GM19397 (cell line): Measurements from ENCODE around the gene NAT10.

Experiments used
- ATAC-seq: cut with Tn5 transposase; IDR thresholded peaks from one replicate; pipeline ENCODE4 v1.9.1; 2021; ENCODE audit warnings: mild to moderate bottlenecking, moderate library complexity; ENCODE audit not compliant: unreplicated experiment

NAT10 gene

DNA sequence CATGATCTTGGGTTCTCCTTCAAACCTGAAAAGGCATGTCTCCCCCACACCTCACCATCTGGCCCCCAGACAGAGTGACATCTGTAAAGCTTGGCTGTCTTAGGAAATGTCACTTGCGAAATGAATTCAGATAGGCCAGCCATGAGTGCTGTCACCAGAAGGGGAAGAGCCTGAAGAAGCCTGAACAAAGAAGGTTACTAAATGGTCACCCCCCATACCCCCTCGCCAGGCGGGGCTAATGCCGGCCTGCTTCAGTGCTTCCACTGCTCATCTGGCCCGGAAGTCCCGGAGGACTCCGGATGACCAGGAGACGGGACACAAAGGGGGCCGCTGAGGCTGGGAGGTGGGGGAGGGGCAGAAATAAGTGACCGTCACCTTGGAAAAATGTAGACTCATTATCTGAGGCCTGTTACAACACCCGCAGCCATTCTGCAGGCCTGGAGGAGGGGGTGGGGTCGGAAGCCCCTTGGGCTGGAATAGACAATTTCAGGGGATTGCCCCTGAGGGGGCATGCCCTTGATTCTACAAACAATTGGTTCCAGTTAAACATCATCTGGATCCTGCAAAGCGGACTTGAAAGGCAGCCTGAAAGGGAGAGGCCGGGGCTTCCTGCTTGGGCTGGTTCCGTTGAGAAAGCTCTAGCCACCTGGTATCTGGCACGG is 43.2 kb downstream of the NAT10 start:
- no peak for ATAC-seq

DNA sequence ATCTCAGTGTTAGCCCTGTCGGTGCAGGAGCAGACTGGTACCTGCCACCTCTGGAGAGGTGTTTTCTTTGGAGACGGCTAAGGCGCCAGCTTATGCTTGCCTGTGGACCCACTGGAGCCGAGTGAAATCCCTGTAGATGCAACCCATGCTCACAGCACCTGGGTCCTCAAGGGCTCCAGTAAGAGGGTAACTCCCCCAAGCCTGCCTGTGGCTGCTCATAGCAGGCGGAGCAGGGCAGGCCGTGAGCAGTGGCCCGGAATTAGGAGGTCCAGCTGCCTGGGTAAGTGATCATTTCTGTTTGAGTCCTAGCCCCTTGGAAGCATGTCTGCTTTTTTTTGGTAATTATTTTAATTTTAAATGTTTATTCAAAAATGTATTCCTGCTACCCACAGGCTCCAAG is 43.8 kb downstream of the NAT10 start:
- no peak for ATAC-seq

GRCh38 chr11:34149786-34150185 is 44.4 kb downstream of the NAT10 start:
- no peak for ATAC-seq

DNA sequence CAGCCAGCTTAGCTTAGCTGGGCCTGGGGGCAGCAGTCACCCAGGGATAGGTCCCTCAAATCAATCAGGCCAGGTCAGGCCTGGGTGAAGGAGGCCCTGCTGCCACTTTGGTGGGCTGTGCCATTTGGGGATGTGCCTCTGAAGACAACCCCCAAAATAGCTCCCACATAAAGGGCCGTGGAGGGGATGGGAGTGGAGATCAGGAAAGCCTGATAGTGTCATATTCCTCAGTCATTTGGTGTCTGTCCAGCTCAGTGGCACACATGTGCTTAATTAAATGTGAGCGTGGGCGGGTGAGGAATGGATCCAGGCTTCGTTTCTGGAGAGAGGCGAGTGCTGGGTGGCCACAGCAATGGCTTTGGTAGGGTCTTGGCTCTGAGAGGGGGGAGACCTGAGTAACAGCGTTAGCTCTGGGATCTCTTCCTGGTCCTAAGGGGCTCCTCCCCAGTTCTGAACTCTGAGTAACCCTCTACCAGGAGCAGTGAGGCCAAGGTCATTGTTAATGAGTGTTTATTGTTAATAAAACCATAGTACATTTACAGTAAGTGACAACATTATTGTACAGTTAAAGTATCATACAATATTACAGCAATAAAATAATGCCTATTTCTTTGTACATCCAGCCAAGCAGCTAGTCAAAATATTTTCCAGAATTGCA is 45.2 kb downstream of the NAT10 start:
- no peak for ATAC-seq

DNA sequence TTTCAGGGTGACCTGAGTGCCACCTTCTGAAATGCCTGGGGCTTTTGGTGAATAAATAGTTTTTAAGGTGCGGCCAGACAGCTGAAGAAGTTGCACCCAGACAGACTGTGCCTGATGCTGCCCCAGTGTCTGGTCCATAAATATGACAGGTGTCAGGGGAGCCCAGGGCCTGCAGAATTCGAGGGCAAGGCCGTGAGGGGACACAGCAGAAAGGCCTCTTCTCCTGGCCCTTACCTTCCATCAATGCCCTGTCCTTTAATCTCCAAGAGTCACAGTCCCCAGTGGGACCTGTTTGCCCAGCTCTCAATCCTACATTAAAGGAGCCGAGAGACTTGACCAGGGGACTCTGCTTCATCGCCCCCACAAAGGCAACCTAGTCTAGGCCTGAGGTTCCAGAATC is 45.7 kb downstream of the NAT10 start:
- ATAC-seq: no peak

DNA sequence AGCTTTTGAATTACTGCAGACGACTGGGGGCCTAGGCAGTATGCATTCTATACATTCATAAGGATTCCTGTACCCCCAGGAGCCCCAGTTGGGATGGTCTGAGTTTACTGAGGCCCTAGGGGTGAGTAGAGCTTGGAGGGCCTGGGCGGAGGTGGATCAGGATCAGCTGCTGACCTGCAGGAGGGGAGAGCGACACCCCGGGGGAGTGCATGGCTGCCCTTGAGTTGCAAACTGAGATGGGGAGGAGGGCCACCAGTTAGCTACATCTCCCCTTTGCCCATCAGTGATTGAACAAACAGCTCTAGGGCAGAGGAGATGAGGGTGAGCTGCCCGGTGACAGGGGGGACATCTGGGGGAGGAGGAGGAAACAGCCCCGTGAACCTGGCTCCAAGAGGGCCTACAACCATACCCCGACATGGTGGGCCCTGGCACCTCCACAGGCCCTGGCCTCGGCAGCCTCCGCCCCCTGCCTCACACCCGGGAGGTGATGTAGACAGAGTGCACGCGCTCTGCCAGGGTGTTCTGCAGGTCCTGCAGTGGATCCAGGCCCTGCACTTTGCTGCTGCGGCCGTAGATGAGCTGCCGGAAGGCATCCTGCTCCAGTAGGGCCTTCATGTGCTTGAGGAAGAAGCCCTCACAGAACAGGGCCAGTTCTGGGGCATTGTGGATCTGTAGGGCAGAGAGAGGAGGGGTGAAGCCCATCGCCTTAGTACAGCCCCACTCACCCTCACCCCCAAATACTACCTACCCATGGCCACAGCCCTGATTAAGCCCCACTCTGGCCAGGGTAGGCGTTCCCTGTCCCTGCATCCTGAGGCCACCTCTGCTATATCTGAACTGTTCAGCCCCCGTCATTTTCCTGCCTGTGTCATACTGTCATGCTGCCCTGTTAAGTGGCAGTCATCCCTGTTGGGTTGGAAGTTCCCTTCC is 46.8 kb downstream of the NAT10 start:
- ATAC-seq: no peak

DNA sequence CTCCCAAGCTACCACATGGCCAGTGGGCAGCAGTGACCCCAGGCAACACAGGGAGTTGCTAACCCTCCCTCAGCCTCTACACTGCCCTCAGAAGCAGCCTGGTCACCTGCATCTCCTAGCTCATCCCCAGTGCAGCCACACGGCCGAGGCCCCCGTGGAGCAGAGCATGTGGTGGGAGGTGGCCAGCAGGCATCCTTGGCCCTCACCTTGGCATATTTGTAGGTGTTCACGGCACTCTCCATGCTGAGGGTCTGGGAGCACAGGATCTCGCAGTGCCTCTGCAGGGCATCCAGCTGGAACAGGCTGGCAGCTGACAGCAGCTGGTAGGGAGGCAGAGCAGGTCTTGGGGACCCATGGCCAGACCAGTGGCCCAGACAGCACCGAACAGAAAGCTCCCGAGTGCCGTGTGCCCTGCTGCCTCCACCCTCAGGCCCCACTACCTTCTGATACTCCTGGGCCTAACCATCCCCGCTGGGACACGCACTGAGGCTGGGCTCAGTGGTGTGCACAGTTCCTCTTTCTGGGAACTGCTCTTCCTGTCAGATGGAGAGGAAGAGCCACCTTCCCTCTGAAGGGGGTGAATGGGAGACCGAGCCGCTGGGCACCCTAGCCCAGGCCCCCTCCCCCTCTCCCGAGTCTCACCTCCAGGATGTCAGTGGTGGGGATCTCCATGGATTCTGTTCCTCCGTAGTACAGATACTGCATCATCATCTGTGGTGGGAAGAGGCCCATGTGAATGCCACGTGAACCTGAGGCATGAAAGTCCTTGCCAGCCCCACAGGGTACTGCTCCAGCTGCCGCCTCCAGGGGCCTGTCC is 48.8 kb downstream of the NAT10 start:
- ATAC-seq: peak; percentile 47

- ATAC-seq: no peak
Observed at GRCh38 chr11:34155057-34155756, 49.8 kb downstream of the NAT10 start.

DNA sequence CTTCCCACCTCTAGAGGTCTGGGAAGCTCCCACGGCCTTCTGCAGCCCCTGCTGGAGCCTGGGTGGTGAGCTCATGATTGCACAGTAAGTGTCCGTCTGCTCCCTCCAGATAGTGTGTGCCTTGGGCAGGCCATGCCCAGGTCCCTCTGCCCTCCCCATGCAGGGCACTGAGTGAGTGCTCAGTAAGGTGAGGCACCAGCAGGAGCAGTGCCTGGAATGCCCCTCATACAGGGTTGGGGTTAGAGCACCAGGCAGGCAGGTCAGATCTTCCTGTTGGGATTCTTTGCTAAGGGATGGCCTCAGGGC is 50.3 kb downstream of the NAT10 start:
- no peak for ATAC-seq

DNA sequence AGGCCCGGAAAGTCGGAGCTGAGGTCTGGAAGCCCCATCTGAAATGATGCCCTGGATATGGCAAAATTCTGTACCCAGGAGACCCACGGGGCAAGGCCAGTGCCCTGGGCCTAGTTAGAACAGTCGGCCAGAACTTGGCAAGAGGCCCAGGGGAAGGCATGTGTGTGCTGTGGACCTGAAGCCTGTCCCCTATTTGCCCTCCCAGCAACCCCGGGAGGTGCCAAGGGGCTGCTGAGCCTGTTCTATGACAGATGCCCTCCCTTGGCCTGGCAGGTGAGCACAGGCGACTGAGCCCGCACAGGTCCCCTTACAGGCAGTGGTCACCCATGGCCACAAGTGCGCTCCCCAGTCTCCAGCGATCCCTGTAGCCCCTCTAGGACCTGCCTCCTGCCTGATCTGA is 51.7 kb downstream of the NAT10 start:
- no peak for ATAC-seq

GRCh38 chr11:34158661-34159060 is 53.2 kb downstream of the NAT10 start:
- no peak for ATAC-seq

GRCh38 chr11:34160049-34160721 is 54.8 kb downstream of the NAT10 start:
- ATAC-seq: no peak

DNA sequence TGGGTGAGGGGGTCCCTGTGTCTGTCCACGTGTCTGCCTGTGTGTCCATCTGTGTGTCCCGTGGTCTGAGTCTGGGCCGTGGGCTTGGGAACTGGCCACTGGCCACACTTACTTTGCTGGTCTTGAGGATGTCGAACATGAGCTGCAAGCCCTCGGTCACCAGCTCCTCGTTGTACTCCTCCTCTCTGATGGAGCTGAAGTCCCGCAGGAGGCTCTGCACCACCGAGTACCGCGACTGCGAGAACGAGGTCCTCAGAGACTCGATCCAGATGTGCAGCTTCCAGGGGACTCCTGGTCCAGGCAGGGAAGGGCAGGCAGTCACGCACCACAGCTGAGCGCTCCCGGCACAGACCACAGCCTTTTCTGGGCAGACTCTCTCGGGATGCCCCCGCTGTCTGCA is 55.4 kb downstream of the NAT10 start:
- no peak for ATAC-seq

DNA sequence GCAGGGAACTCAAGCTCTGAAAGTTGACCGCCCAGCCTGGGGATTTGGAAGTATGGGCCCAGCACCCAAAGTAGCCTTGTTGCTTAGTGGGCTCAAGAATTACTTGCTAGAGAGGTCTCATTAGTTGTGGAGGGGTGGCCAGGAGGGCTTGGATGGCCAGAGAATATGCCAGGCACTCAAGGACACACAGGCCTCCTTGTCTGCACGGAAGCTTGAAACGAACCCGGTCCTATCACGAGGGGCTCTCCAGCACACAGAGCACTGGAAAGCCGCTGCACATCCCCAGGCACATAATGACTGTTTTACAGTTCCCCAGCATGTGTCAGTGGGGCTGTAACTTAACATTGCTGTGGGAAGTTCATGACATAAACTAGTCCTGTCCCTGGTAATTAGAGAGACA is 55.9 kb downstream of the NAT10 start:
- no peak for ATAC-seq

DNA sequence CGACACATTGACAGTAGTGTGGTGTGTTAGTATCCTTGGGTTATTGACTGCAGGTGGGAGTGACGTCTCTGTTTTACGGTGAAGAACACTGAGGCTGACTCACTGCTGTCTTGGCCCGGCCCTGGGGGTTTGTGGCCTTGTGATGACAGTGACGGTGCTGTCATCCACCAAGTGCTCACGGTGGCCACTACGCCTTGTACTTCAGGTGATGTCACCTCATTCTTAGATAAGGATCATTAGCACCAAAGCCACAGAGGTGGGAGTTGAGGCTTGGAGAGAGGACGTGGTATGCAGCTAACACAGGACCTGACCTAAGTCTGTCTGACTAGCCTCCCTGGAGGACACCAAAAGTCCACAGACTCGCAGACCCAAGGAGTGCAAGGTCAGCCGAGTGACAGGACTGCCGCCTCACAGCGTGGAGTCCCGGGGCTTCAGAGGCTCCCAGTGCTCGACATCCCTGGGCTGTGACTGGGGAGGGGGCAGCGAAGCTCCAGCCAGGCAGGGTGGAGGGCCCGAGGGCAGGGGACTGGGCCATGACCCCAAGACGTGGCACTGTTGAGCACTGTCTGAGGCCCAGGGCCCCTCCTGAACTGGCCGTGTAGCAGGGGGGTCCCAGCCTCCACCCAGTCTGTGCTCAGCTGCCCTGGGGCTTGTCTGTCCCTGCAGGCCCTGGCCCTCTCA is 56.5 kb downstream of the NAT10 start:
- ATAC-seq: no peak

GRCh38 chr11:34162493-34162820 is 57.0 kb downstream of the NAT10 start:
- no peak for ATAC-seq

GRCh38 chr11:34162856-34163255 is 57.4 kb downstream of the NAT10 start:
- no peak for ATAC-seq

GRCh38 chr11:34165121-34165520 is 59.7 kb downstream of the NAT10 start:
- no peak for ATAC-seq

- ATAC-seq: no peak
Observed at GRCh38 chr11:34165786-34166555, 60.5 kb downstream of the NAT10 start.
